Upper lobe of left lung (tissue), 6 donors: ENCODE data around the gene PATE2. TPM values are rescaled to one million over a fixed set of nuclear protein-coding genes. Genes with fewer than 3 reads are reported as not detected.

Source experiments
- ATAC-seq, 2 donors: fragments of 200-7000 bp; cut with Tn5 transposase; one replicate each; pipeline ENCODE4 v1.9.1; 2022; ENCODE audit warnings: mild to moderate bottlenecking in 2 of 2, moderate library complexity in 2 of 2; ENCODE audit not compliant: low FRiP score in 2 of 2
- DNase-seq, 2 donors: peaks; one replicate each; pipeline ENCODE4 v3.0.0-alpha.2; 2019 to 2020
- H3K27ac ChIP-seq, 4 donors: fragments of 200-600 bp; sonication (generic); one replicate each; pipeline ENCODE4 v1.5.1; 2016 to 2019
- H3K27me3 ChIP-seq, 4 donors: fragments of 200-600 bp; sonication (generic); one replicate each; pipeline ENCODE4 v1.5.1; 2017 to 2019
- H3K36me3 ChIP-seq, 4 donors: fragments of 200-600 bp; sonication (generic); one replicate each; pipeline ENCODE4 v1.5.1; 2016 to 2019
- H3K4me1 ChIP-seq, 4 donors: fragments of 200-600 bp; sonication (generic); one replicate each; pipeline ENCODE4 v1.5.1; 2018 to 2019
- H3K4me3 ChIP-seq, 4 donors: fragments of 200-600 bp; sonication (generic); one replicate each; pipeline ENCODE4 v1.5.1; 2017 to 2019; ENCODE audit warnings: mild to moderate bottlenecking in 2 of 4, moderate library complexity in 1 of 4
- H3K9me3 ChIP-seq, 4 donors: fragments of 200-600 bp; sonication (generic); one replicate each; pipeline ENCODE4 v1.5.1; 2018 to 2019
- CTCF ChIP-seq, 6 experiments: fragments of 450-650 bp in 4 of 6; fragments of 200-600 bp in 2 of 6; sonication (generic) in 2 of 6; IDR thresholded peaks; one replicate each; pipeline ENCODE4 v1.5.1; 2016 to 2019; ENCODE audit warnings: antibody characterized with exemption in 6 of 6
- EP300 ChIP-seq, 4 donors: sonication (generic); formaldehyde crosslinking; IDR thresholded peaks; one replicate each; pipeline ENCODE4 v1.5.1; 2017; ENCODE audit warnings: antibody characterized with exemption in 4 of 4, control low read depth in 2 of 4
- POLR2A ChIP-seq, 4 donors: fragments of 450-650 bp; IDR thresholded peaks; one replicate each; pipeline ENCODE4 v1.5.1; 2016 to 2017; ENCODE audit warnings: antibody characterized with exemption in 4 of 4, mild to moderate bottlenecking in 2 of 4
- POLR2AphosphoS5 ChIP-seq, 2 donors: sonication (generic); formaldehyde crosslinking; IDR thresholded peaks; one replicate each; pipeline ENCODE4 v1.5.1; 2017; ENCODE audit warnings: antibody characterized with exemption in 2 of 2
- WGBS, 2 donors: methylation state at CpG; one replicate each; pipeline ENCODE4 v1.1.5; 2017 to 2018; 5-methylcytosine and 5-hydroxymethylcytosine counted together
- total RNA-seq, 6 donors: library from RNA; depleted of rRNA in 4 of 6; stranded (reverse); fragments of >200 nt in 4 of 6; gene quantifications; one replicate each; pipeline versions ENCODE4 v1.1.0 to v1.2.1, GENCODE V29; 2016 to 2021
- donor health status: DM: no; HTN: no; CAD: no; lungs with moderate emphysema.
- donor health status: DM: no; HTN: yes; CAD: no; lungs with severe emphysema.

PATE2 gene
- total RNA-seq, 6 donors from 2014 or later: not detected

DNA sequence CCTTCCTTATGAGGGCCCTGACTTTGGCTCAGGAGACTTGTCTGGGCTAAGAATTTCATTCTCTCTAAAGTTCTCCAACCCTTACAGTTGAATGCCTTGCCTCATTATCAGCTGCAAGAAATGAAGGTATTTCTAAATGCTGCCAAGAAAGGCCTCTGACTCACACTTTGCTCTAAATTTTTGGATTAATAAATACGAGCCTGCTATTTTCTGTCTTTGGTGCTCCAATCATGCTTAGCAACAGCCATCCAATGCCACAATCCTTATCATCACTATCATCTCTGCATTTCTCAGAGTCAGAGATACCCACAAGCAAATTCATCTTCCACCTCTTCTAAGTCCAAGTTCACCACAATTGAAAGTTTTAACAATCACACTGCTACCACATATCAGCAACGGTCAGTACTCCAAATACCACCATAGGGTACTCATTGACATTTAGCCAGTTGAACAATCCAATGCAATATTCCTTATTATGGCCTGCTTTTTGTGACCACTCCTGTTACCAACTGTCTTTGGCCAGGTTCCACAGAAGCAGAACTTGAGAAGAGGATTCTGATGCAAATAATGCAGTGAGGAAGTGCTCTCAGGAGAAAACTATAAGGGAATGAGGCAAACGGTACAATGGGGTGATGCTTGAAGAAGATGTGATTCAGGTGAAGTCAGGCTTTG is 5.7 kb downstream of the PATE2 start:
- no peak for DNase-seq
- peak in 1 of 2 donors; percentile 76 for ATAC-seq
- no peak overlapping the region for H3K4me3 ChIP-seq
- WGBS, 2 donors: 55 to 58% methylated on average over 3 of the region's 3 CpGs
- H3K27me3 ChIP-seq: no peaks in the 10 kb centered on the region
- no peak for TF ChIP-seq POLR2A (IDR thresholded peaks at IDR 0.05)
- TF ChIP-seq CTCF (IDR thresholded peaks at IDR 0.05): no peak
- TF ChIP-seq EP300 (IDR thresholded peaks at IDR 0.05): no peak
- TF ChIP-seq POLR2AphosphoS5 (IDR thresholded peaks at IDR 0.05): no peak
- no peak overlapping the region for H3K27ac ChIP-seq
- peaks cover 0 to 7% (median 2%) of the 10 kb centered on the region in 4 donors for H3K4me1 ChIP-seq
- H3K9me3 ChIP-seq: no peaks in the 10 kb centered on the region
- no peaks in the 10 kb centered on the region for H3K36me3 ChIP-seq

- whole genome bisulfite sequencing, 2 donors: 81 to 88% methylated on average over 2 of the region's 2 CpGs
- Histone ChIP-seq H3K27me3 (no peaks in the 10 kb centered on the region), H3K4me1 (peaks cover 0 to 9% (median 4%) of the 10 kb centered on the region in 4 donors), H3K9me3 (no peaks in the 10 kb centered on the region), H3K27ac (no peak overlapping the region), H3K36me3 (no peaks in the 10 kb centered on the region), H3K4me3 (no peak overlapping the region)
- DNase-seq: no peak
- ATAC-seq: no peak
- TF ChIP-seq EP300 (IDR thresholded peaks at IDR 0.05): no peak
- no peak for TF ChIP-seq POLR2A (IDR thresholded peaks at IDR 0.05)
- no peak for TF ChIP-seq CTCF (IDR thresholded peaks at IDR 0.05)
- no peak for TF ChIP-seq POLR2AphosphoS5 (IDR thresholded peaks at IDR 0.05)
Measured at GRCh38 chr11:125770583-125770982, 8.0 kb downstream of the PATE2 start.

DNA sequence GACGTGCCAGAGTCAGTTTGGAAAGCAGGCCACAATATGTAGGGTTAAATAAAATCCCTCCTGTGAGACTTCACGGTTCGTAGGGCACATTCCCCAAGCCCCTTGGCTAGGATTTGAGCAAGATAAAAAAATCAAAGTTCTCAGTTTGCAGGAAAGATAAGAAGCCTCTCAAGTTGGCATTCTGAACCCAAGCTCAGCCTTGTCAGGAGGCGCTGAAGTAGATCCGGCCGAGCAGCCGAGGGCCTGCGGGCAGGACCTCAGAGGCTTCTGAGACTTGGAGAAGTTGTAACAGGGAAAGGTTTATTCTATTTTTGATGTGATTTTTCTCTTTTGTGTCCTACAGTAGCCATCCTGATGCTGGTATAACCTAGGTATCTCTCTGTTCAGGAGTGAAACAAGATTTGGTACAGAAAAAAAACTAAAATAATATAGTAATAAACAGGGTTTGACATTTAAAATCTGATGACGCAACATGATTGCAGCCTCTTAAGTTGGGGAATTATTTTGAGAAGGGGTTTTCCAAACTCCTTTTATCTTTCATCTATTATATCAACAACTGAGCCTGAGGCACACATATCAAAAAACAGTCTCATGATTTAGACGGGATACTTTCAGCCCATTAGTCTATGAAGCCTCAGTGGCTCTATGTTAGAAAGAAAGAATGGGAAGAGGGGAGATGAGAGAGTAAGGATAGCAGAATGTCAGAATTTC is 10.1 kb downstream of the PATE2 start:
- peaks cover 0 to 9% (median 4%) of the 10 kb centered on the region in 4 donors for H3K4me1 ChIP-seq

GRCh38 chr11:125766251-125766650 is 12.4 kb downstream of the PATE2 start:
- H3K4me1 ChIP-seq: peaks cover 0 to 9% (median 4%) of the 10 kb centered on the region in 4 donors
- H3K9me3 ChIP-seq: no peaks in the 10 kb centered on the region
- H3K27ac ChIP-seq: no peak overlapping the region
- no peak overlapping the region for H3K4me3 ChIP-seq
- no peaks in the 10 kb centered on the region for H3K27me3 ChIP-seq
- no peaks in the 10 kb centered on the region for H3K36me3 ChIP-seq
- TF ChIP-seq EP300 (IDR thresholded peaks at IDR 0.05): peak in 1 of 4 donors; percentile 47
- TF ChIP-seq POLR2A (IDR thresholded peaks at IDR 0.05): no peak
- ATAC-seq (no peak), DNase-seq (no peak)
- WGBS, 2 donors: 40 to 44% methylated on average over 1 of the region's 1 CpG

More for the DNA sequence above, 10.1 kb downstream of the PATE2 start:
- no peak for ATAC-seq
- Histone ChIP-seq H3K9me3 (no peaks in the 10 kb centered on the region), H3K27me3 (no peaks in the 10 kb centered on the region), H3K27ac (peak overlapping the region in 1 of 4 donors; percentile 15), H3K4me3 (no peak overlapping the region), H3K36me3 (no peaks in the 10 kb centered on the region)
- TF ChIP-seq CTCF (IDR thresholded peaks at IDR 0.05): no peak
- no peak for TF ChIP-seq EP300 (IDR thresholded peaks at IDR 0.05)
- TF ChIP-seq POLR2AphosphoS5 (IDR thresholded peaks at IDR 0.05): no peak
- no peak for TF ChIP-seq POLR2A (IDR thresholded peaks at IDR 0.05)
- 21 to 41% methylated on average over 10 of the region's 10 CpGs for WGBS, 2 donors
- DNase-seq: peak; percentile 50 to 52

DNA sequence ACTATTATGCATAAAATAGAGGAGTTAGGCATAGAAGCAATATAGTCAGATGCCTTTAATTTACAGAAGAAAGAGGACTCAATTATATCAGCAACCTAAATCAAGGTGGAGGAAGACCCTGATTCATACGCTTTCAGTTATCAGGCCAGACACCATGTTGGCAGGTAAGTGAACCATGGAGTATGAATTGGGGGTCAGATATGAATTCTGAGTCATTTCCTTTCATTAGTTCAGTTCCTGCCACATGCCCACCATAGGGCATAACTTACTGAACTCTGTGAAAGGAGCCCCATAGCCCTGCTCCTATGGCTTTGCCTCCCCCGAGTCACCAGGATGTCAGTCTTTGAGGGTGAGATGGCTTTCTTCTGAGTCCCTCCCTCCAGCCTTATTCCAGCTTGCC is 15.1 kb downstream of the PATE2 start:
- no peaks in the 10 kb centered on the region for H3K36me3 ChIP-seq
- H3K27ac ChIP-seq: no peak overlapping the region
- WGBS, 2 donors: 89 to 96% methylated on average over 2 of the region's 2 CpGs
- no peaks in the 10 kb centered on the region for H3K9me3 ChIP-seq
- ATAC-seq (no peak), DNase-seq (no peak)
- H3K27me3 ChIP-seq: no peaks in the 10 kb centered on the region
- H3K4me3 ChIP-seq: no peak overlapping the region
- H3K4me1 ChIP-seq: peaks cover 0 to 9% (median 3%) of the 10 kb centered on the region in 4 donors
- TF ChIP-seq POLR2A (IDR thresholded peaks at IDR 0.05) (no peak), EP300 (IDR thresholded peaks at IDR 0.05) (no peak), CTCF (IDR thresholded peaks at IDR 0.05) (no peak), POLR2AphosphoS5 (IDR thresholded peaks at IDR 0.05) (no peak)
